Gastroesophageal sphincter (tissue), 3 donors: ENCODE results near the gene TPM3.

Experiments used
- CTCF ChIP-seq, 4 experiments: fragments of 200-600 bp in 2 of 4; fragments of 450-650 bp in 2 of 4; sonication (generic) in 1 of 4; IDR thresholded peaks; one replicate each; pipeline ENCODE4 v1.5.1; 2017 to 2019; ENCODE audit warnings: antibody characterized with exemption in 4 of 4, mild to moderate bottlenecking in 2 of 4, moderate library complexity in 2 of 4
- EP300 ChIP-seq: sonication (generic); formaldehyde crosslinking; IDR thresholded peaks from one replicate; pipeline ENCODE4 v1.6.1; 2017; ENCODE audit warnings: antibody characterized with exemption, mild to moderate bottlenecking
- POLR2A ChIP-seq, 2 donors: fragments of 450-650 bp; IDR thresholded peaks; one replicate each; pipeline ENCODE4 v1.6.1; 2017; ENCODE audit warnings: antibody characterized with exemption in 2 of 2, mild to moderate bottlenecking in 2 of 2, moderate library complexity in 1 of 2
- POLR2AphosphoS5 ChIP-seq: sonication (generic); formaldehyde crosslinking; IDR thresholded peaks from one replicate; pipeline ENCODE4 v1.6.1; 2017; ENCODE audit warnings: antibody characterized with exemption

GRCh38 chr1:154222918-154223317, 31.0 kb upstream of the TPM3 start:
- TF ChIP-seq CTCF (IDR thresholded peaks at IDR 0.05) (no peak), EP300 (no peak), POLR2AphosphoS5 (no peak), POLR2A (IDR thresholded peaks at IDR 0.05) (no peak)
